ENCODE measurements around the gene MYLK2.
"Not testable (repeated sequence)": the region's sequence is repeated elsewhere in the genome, so short reads cannot be mapped to it uniquely, and the experiment has no call there.

Gene MYLK2

GRCh38 chr20:31819083-31819784, at the start of gene MYLK2:
Gene MYLK2, plus strand, starts transcription at chr20:31819356. Its CDS starts 225 bp downstream, at chr20:31819581.
- DNase-seq (ENCODE audit: low read depth) = no peak

- DNase-seq (ENCODE audit: low read depth) = no peak
These were observed 49.5 kb upstream of the MYLK2 start for GRCh38 chr20:31769681-31770080.

- no peak for DNase-seq (ENCODE audit: low read depth)
These were observed 48.9 kb upstream of the MYLK2 start for GRCh38 chr20:31770243-31770642.

- DNase-seq (ENCODE audit: low read depth) = no peak
These were observed 44.7 kb upstream of the MYLK2 start for GRCh38 chr20:31774408-31774807.

GRCh38 chr20:31780839-31781238, 38.3 kb upstream of the MYLK2 start:
- DNase-seq (ENCODE audit: low read depth) = no peak

GRCh38 chr20:31781945-31782344, 37.2 kb upstream of the MYLK2 start:
- peak; percentile 18 for DNase-seq (ENCODE audit: low read depth)

- no peak for DNase-seq (ENCODE audit: low read depth)
These were observed 34.7 kb upstream of the MYLK2 start for GRCh38 chr20:31784354-31785044.

GRCh38 chr20:31785089-31785488, 34.1 kb upstream of the MYLK2 start:
- DNase-seq (ENCODE audit: low read depth) = no peak

GRCh38 chr20:31788578-31788977, 30.6 kb upstream of the MYLK2 start:
- DNase-seq (ENCODE audit: low read depth) = no peak

- no peak for DNase-seq (ENCODE audit: low read depth)
These were observed 28.8 kb upstream of the MYLK2 start for GRCh38 chr20:31790401-31790800.

GRCh38 chr20:31797364-31797763, 21.8 kb upstream of the MYLK2 start:
- DNase-seq (ENCODE audit: low read depth) = no peak

GRCh38 chr20:31801508-31801907, 17.6 kb upstream of the MYLK2 start:
- DNase-seq (ENCODE audit: low read depth) = no peak

GRCh38 chr20:31803552-31804291, 15.4 kb upstream of the MYLK2 start:
- no peak for DNase-seq (ENCODE audit: low read depth)

- DNase-seq (ENCODE audit: low read depth) = no peak
These were observed 12.4 kb upstream of the MYLK2 start for GRCh38 chr20:31806564-31807355.

- no peak for DNase-seq (ENCODE audit: low read depth)
These were observed 10.7 kb upstream of the MYLK2 start for GRCh38 chr20:31808481-31808880.

GRCh38 chr20:31809661-31810060, 9.5 kb upstream of the MYLK2 start:
- DNase-seq (ENCODE audit: low read depth) = no peak

GRCh38 chr20:31811198-31811597, 8.0 kb upstream of the MYLK2 start:
- no peak for DNase-seq (ENCODE audit: low read depth)

- peak; percentile 70 for DNase-seq (ENCODE audit: low read depth)
These were observed 7.1 kb upstream of the MYLK2 start for GRCh38 chr20:31811796-31812728.

- DNase-seq (ENCODE audit: low read depth) = no peak
These were observed 5.5 kb upstream of the MYLK2 start for GRCh38 chr20:31813611-31814010.

- DNase-seq (ENCODE audit: low read depth) = not testable (repeated sequence)
These were observed 5.0 kb upstream of the MYLK2 start for GRCh38 chr20:31814142-31814541.

Measured in iris pigment epithelial cell (primary cell).